Stimulated activated CD8-positive, alpha-beta memory T cell treated with anti-CD3 and anti-CD28 coated beads, Interleukin-12 subunit alpha, Interleukin-12 subunit beta, amount 100 ng/mL, for 24 hours (primary cell): ENCODE results near the gene CTNNA3.
"Not testable (repeated sequence)": the region's sequence is repeated elsewhere in the genome, so short reads cannot be mapped to it uniquely, and the experiment has no call there.

Source experiments
- DNase-seq: peaks from one replicate; pipeline ENCODE4 v3.0.0-alpha.2; 2020; ENCODE audit errors: extremely low read depth

CTNNA3 gene

DNA sequence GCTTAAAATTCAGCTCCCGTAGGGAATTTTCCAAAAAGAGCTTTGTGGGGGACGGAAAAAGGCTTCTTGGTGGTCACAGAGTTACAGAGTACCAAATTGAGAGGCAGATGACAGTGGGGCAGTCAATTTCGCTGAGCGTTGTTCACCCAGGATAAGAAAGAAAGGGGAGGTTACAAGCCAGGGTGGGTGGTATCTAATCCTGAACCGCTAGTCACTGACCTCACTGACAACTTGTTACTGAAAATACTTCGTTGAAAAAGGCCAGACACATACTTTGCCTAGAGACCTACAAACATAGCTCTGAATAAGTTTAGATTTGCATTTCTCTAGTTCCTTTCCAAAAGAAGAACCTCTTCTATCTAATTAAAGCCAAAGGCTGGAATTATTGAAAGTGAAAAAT, at the start of gene CTNNA3:
Gene CTNNA3 (minus strand): TSS at position 167 of the 400 bp plus-strand sequence.
- no peak for DNase-seq

- DNase-seq: no peak
Observed at GRCh38 chr10:67735430-67735829, 39.4 kb upstream of the CTNNA3 start.

- no peak for DNase-seq
Observed at GRCh38 chr10:67733511-67733910, 37.5 kb upstream of the CTNNA3 start.

DNA sequence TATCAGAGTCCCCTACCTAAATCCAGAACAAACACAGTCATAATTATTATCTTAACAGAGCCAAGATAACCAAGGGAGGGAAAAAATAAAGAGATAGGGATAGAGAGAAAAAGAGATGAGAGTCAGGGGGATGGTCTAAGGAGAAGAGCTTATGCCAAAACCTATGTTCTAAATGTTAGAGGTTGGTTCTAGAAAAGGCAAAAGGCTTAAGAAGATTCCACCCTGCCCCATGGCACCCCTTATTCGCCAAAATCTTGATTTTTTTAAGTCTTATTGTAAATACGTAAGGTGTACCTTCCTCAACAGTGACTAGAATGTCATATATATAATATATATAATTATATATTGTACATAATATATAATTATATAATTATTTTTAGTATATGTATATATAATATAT, 29.6 kb upstream of the CTNNA3 start:
- no peak for DNase-seq

GRCh38 chr10:67723601-67724000, 27.6 kb upstream of the CTNNA3 start:
- DNase-seq: no peak

- no peak for DNase-seq
Observed at GRCh38 chr10:67722113-67722512, 26.1 kb upstream of the CTNNA3 start.

- DNase-seq: not testable (repeated sequence)
Observed at GRCh38 chr10:67716455-67716854, 20.5 kb upstream of the CTNNA3 start.

DNA sequence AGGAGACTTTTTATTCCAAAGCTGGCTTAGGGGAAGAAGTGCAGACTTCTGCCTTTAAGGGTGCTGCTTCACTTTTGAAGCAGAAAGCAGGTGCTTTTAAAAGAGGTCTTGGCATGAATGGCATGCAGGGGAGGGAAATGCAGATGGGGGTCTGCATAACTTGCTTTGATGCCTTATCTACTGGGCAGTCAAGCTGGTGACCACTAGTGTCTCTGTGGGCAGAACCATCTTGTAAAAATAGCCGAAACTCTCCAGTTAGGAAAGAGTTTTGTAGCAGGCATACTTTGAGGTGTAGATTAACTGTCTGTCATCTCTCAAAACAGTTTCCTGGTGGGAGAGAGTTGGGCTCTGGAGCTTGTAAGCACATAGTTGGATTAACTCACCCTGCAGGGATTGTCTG, 9.9 kb upstream of the CTNNA3 start:
- no peak for DNase-seq

DNA sequence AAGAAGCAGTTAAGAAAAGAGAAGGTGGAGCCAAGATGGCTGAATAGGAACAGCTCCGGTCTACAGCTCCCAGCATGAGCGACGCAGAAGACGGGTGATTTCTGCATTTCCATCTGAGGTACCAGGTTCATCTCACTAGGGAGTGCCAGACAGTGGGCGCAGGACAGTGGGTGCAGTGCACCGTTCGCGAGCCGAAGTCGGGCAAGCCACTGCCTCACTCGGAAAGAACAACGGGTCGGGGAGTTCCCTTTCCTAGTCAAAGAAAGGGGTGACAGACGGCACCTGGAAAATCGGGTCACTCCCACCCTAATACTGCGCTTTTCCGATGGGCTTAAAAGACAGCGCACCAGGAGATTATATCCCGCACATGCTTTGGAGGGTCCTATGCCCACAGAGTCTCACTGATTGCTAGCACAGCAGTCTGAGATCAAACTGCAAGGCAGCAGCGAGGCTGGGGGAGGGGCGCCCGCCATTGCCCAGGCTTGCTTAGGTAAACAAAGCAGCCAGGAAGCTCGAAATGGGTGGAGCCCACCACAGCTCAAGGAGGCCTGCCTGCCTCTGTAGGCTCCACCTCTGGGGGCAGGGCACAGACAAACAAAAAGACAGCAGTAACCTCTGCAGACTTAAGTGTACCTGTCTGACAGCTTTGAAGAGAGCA, 3.7 kb upstream of the CTNNA3 start:
- DNase-seq: not testable (repeated sequence)

GRCh38 chr10:67698164-67698563, 2.2 kb upstream of the CTNNA3 start:
- DNase-seq: no peak

- DNase-seq: no peak
Observed at GRCh38 chr10:67697724-67698131, 1.7 kb upstream of the CTNNA3 start.

GRCh38 chr10:67696679-67697078, 684 bp upstream of the CTNNA3 start:
- DNase-seq: no peak

- DNase-seq: no peak
Observed at GRCh38 chr10:67695555-67695954, 440 bp downstream of the CTNNA3 start.

- not testable (repeated sequence) for DNase-seq
Observed at GRCh38 chr10:67691861-67692260, 4.1 kb downstream of the CTNNA3 start.

DNA sequence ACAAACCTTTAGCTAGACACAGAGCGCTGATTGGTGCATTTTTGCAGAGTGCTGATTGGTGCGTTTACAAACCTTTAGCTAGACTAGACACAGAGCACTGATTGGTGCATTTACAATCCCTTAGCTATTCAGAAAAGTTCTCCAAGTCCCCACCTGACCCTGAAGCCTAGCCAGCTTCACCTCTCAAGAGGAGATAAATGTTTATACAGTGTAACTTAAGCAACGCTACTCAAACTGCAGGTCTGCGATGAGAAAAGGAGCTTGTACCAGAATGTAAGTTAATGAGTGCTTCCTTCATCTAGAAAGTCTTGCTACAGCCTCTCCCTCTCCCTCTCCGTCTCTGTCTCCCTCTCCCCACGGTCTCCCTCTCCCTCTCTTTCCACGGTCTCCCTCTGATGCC, 5.5 kb downstream of the CTNNA3 start:
- not testable (repeated sequence) for DNase-seq

DNA sequence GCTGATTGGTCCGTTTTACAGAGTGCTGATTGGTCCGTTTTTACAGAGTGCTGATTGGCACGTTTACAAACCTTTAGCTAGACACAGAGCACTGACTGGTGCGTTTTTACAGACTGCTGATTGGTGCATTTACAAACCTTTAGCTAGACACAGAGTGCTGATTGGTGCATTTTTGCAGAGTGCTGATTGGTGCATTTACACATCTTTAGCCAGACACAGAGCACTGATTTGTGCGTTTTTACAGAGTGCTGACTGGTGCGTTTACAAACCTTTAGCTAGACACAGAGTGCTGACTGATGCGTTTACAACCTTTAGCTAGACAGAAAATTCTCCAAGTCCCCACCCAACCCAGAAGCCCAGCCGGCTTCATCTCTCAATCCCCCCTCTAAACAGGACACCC, 11.9 kb downstream of the CTNNA3 start:
- not testable (repeated sequence) for DNase-seq

- DNase-seq: no peak
Observed at GRCh38 chr10:67678335-67678974, 17.5 kb downstream of the CTNNA3 start.

GRCh38 chr10:67676208-67676825, 19.7 kb downstream of the CTNNA3 start:
- no peak for DNase-seq

- no peak for DNase-seq
Observed at GRCh38 chr10:67670401-67670800, 25.6 kb downstream of the CTNNA3 start.

GRCh38 chr10:67669978-67670377, 26.0 kb downstream of the CTNNA3 start:
- DNase-seq: no peak

GRCh38 chr10:67668448-67668847, 27.5 kb downstream of the CTNNA3 start:
- DNase-seq: no peak

DNA sequence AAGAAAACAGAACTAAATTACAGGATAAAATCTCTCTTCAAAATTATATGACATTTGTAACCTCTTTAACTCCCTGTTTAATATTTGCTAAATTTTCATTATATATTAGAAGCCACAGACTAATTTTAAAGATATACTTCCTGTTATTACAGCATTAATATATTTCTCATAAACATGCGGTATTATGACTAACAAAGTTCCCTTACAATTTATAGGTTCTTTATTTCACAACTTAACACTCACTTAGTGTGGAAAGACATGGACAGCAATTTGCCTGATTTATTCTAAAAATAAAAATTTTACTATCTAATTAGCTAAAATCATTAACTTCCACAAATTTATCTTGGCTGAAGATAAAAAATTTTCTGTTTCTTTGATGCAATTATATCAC, 29.0 kb downstream of the CTNNA3 start:
- no peak for DNase-seq

GRCh38 chr10:67666416-67667034, 29.5 kb downstream of the CTNNA3 start:
- DNase-seq: no peak
